ENCODE measurements around the gene HORMAD2. TPM values are rescaled to one million over a fixed set of nuclear protein-coding genes. Genes with fewer than 3 reads are reported as not detected.
"Not testable (repeated sequence)": the region's sequence is repeated elsewhere in the genome, so short reads cannot be mapped to it uniquely, and the experiment has no call there.

The HORMAD2 gene
- total RNA-seq, 4 donors from 2014 or later = not detected

DNA sequence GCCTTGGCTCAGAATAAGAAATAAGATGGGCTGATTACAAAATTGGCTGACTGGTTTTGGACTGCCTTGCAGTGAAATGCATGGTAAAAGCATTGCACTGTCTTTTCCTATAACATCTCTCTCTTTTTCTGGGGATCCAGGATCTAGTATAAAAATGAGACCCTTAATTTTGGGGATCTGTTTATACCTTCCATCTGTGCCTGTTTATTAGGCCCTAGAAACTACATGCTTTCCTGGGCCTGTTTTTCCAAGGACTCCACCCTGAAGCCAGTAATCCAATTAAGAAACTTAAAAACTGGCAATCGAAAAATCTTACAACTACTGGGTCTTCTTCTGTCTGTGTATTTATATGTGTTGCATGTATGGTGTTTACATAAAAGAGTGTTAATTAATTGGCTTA, 14.5 kb downstream of the HORMAD2 start:
- ATAC-seq = no peak
- Histone ChIP-seq H3K4me3 (no peak overlapping the region), H3K36me3 (no peaks in the 10 kb centered on the region), H3K27me3 (peaks cover 15% of the 10 kb centered on the region), H3K4me1 (no peaks in the 10 kb centered on the region), H3K27ac (no peak overlapping the region), H3K9me3 (peaks cover 0 to 7% (median 0%) of the 10 kb centered on the region in 3 donors)
- WGBS, 2 donors (ENCODE audit: low coverage in 1 of 2) = 80 to 100% methylated on average over 1 of the region's 1 CpG
- TF ChIP-seq POLR2AphosphoS5 (IDR thresholded peaks at IDR 0.05) = no peak
- no peak for TF ChIP-seq CTCF (IDR thresholded peaks at IDR 0.05)
- no peak for TF ChIP-seq EP300 (IDR thresholded peaks at IDR 0.05)
- no peak for TF ChIP-seq POLR2A (IDR thresholded peaks at IDR 0.05)

DNA sequence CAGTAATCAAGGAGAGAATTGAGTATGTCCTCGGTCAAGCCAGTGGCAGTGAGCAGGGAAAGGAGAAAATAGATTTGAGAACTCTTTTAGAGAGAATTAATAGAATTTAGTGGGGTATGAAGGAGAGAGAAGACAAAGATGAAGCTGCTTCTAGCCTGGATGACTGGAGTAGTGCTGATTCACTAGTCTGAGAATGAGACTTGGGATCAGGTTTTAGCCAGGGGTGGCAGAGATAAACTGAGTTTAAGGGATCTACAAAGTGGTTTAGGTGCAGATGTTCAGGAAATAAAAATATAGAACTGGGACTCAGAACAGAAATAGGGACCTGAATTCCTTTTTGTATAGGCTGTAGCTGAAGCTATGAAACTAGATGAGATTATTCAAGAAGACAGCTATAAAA, 17.6 kb downstream of the HORMAD2 start:
- no peak overlapping the region for H3K4me3 ChIP-seq
- H3K27me3 ChIP-seq = peaks cover 15% of the 10 kb centered on the region
- WGBS, 2 donors (ENCODE audit: low coverage in 1 of 2) = 0% methylated on average over 1 of the region's 1 CpG; no CpG with 5 or more reads in 1 of the 2 donors
- no peaks in the 10 kb centered on the region for H3K36me3 ChIP-seq
- H3K27ac ChIP-seq = no peak overlapping the region
- ATAC-seq = no peak
- TF ChIP-seq POLR2AphosphoS5 (IDR thresholded peaks at IDR 0.05) (no peak), EP300 (IDR thresholded peaks at IDR 0.05) (no peak), CTCF (IDR thresholded peaks at IDR 0.05) (no peak), POLR2A (IDR thresholded peaks at IDR 0.05) (no peak)
- H3K4me1 ChIP-seq = no peaks in the 10 kb centered on the region
- peaks cover 0 to 2% (median 0%) of the 10 kb centered on the region in 3 donors for H3K9me3 ChIP-seq

DNA sequence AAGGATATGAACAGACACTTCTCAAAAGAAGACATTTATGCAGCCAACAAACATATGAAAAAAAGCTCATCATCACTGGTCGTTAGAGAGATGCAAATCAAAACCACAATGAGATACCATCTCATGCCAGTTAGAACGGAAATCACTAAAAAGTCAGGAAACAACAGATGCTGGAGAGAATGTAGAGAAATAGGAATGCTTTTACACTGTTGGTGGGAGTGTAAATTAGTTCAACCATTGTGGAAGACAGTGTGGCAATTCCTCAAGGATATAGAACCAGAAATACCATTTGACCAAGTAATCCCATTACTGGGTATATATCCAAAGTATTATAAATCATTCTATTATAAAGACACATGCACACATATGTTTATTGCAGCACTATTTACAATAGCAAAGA, 20.5 kb downstream of the HORMAD2 start:
- not testable (repeated sequence) for H3K9me3 ChIP-seq, H3K4me3 ChIP-seq, H3K36me3 ChIP-seq, ATAC-seq, H3K4me1 ChIP-seq, H3K27ac ChIP-seq
- WGBS, 2 donors (ENCODE audit: low coverage in 1 of 2) = 44 to 46% methylated on average over 2 of the region's 2 CpGs
- H3K27me3 ChIP-seq = peaks cover 14% of the 10 kb centered on the region

- WGBS, 2 donors (ENCODE audit: low coverage in 1 of 2) = 81 to 83% methylated on average over 3 of the region's 3 CpGs
- TF ChIP-seq CTCF (IDR thresholded peaks at IDR 0.05) (no peak), EP300 (IDR thresholded peaks at IDR 0.05) (no peak), POLR2A (IDR thresholded peaks at IDR 0.05) (no peak), POLR2AphosphoS5 (IDR thresholded peaks at IDR 0.05) (no peak)
- ATAC-seq = no peak
Observed at GRCh38 chr22:30104501-30105156, 24.4 kb downstream of the HORMAD2 start.

GRCh38 chr22:30105483-30105882, 25.2 kb downstream of the HORMAD2 start:
- no peaks in the 10 kb centered on the region for H3K9me3 ChIP-seq
- H3K4me3 ChIP-seq = no peak overlapping the region
- peaks cover 6% of the 10 kb centered on the region for H3K27me3 ChIP-seq
- no peak for ATAC-seq
- peaks cover 0 to 5% (median 0%) of the 10 kb centered on the region in 3 donors for H3K4me1 ChIP-seq
- H3K36me3 ChIP-seq = no peaks in the 10 kb centered on the region
- TF ChIP-seq POLR2AphosphoS5 (IDR thresholded peaks at IDR 0.05) = no peak
- H3K27ac ChIP-seq = no peak overlapping the region

More at GRCh38 chr22:30104501-30105156, 24.4 kb downstream of the HORMAD2 start:
- Histone ChIP-seq H3K4me3 (no peak overlapping the region), H3K36me3 (no peaks in the 10 kb centered on the region), H3K27me3 (peaks cover 7% of the 10 kb centered on the region), H3K9me3 (no peaks in the 10 kb centered on the region), H3K27ac (no peak overlapping the region), H3K4me1 (peaks cover 0 to 5% (median 0%) of the 10 kb centered on the region in 3 donors)

- no peak for TF ChIP-seq POLR2A (IDR thresholded peaks at IDR 0.05)
- TF ChIP-seq CTCF (IDR thresholded peaks at IDR 0.05) = no peak
- no peak for TF ChIP-seq EP300 (IDR thresholded peaks at IDR 0.05)
- TF ChIP-seq POLR2AphosphoS5 (IDR thresholded peaks at IDR 0.05) = no peak
- ATAC-seq = no peak
- WGBS, 2 donors (ENCODE audit: low coverage in 1 of 2) = 89 to 93% methylated on average over 1 of the region's 1 CpG
- H3K36me3 ChIP-seq = no peaks in the 10 kb centered on the region
- H3K4me3 ChIP-seq = no peak overlapping the region
- H3K4me1 ChIP-seq = peaks cover 0 to 3% (median 0%) of the 10 kb centered on the region in 3 donors
- no peaks in the 10 kb centered on the region for H3K27me3 ChIP-seq
- no peaks in the 10 kb centered on the region for H3K9me3 ChIP-seq
- no peak overlapping the region for H3K27ac ChIP-seq
Observed at GRCh38 chr22:30113494-30113893, 33.2 kb downstream of the HORMAD2 start.
